ENCODE data around the gene SRPK2.

DNA sequence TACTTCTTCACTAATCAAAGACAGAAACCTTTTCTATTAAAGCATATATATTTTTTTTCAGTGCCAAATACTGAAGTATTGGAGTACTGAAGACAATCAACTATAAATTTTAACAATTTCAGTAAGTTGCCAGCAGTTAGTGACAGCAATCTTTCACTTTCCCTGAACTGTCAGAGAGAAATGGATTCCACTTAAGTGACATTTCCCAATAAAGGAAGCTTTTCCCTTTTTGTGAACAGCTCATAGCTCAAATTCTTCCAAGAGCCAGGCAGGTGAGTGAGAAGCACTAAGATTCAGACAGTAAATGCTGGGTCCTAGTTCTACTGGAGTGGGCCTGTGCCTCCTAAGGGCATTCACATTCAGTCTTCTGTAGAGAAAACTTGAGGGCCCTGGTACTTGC lies 142.0 kb downstream of the SRPK2 start:
- TF ChIP-seq TAF1 (IDR thresholded peaks at IDR 0.05; ENCODE audit: low read depth, low read length): no peak
- no peak for TF ChIP-seq POLR2A (IDR thresholded peaks at IDR 0.05; ENCODE audit: low read depth, low read length)
- no peak for TF ChIP-seq POLR2AphosphoS5 (IDR thresholded peaks at IDR 0.05; ENCODE audit: low read depth, low read length)
- no peak for TF ChIP-seq POU2F2 (IDR thresholded peaks at IDR 0.05; ENCODE audit: low read depth, low read length)
- TF ChIP-seq SPI1 (IDR thresholded peaks at IDR 0.05; ENCODE audit: low read depth, low read length): no peak
- TF ChIP-seq PAX5 (IDR thresholded peaks at IDR 0.05; ENCODE audit: insufficient read depth, low read length, severe bottlenecking): no peak
